IMR-90 (cell line): ENCODE data around the gene CYP11A1. TPM values are rescaled to one million over a fixed set of nuclear protein-coding genes. Genes with fewer than 3 reads are reported as not detected.

Source experiments
- ATAC-seq: fragments of 200-7000 bp; cut with Tn5 transposase; 2 replicates; pipeline ENCODE4 v1.9.1; 2020; ENCODE audit warnings: low read depth, mild to moderate bottlenecking, moderate library complexity
- BruUV-seq: library from RNA; stranded (reverse); fragments of 400-500 nt; replicated peaks from 2 replicates; lab custom pipeline; 2021; lab: Mats Ljungman, UMichigan
- CTCF ChIA-PET: fragments of 300-600 bp; formaldehyde crosslinking; extraction: SDS; loops from one replicate; lab custom pipeline; 2021; ENCODE audit warnings: antibody characterized with exemption; lab: Yijun Ruan, JAX
- POLR2A ChIA-PET: fragments of 300-600 bp; sonication (Branson Sonifier 250); formaldehyde crosslinking; loops from one replicate; lab custom pipeline; 2022; ENCODE audit warnings: antibody characterized with exemption; ENCODE audit not compliant: unreplicated experiment; lab: Charles Lee
- DNase-seq: peaks from one replicate; pipeline ENCODE4 v3.0.0; 2013
- H2AFZ ChIP-seq: replicated peaks from 2 replicates; pipeline ENCODE3; 2013; ENCODE audit warnings: low read length, mild to moderate bottlenecking; ENCODE audit not compliant: poor library complexity
- H2AK5ac ChIP-seq: 2 replicates; pipeline ENCODE4 v1.6.1; 2013; ENCODE audit warnings: low read depth, low read length, inconsistent platforms
- H2AK9ac ChIP-seq: replicated peaks from 2 replicates; pipeline ENCODE3; 2013; ENCODE audit warnings: mild to moderate bottlenecking, low read depth, low read length, moderate library complexity; ENCODE audit not compliant: poor library complexity
- H2BK120ac ChIP-seq: 2 replicates; pipeline ENCODE4 v1.6.1; 2013; ENCODE audit warnings: low read depth, low read length, inconsistent platforms
- H2BK15ac ChIP-seq: 3 replicates; pipeline ENCODE4 v1.6.1; 2013; ENCODE audit warnings: low read depth, low read length, inconsistent platforms
- H2BK20ac ChIP-seq: 2 replicates; pipeline ENCODE4 v1.6.1; 2013; ENCODE audit warnings: low read depth, mild to moderate bottlenecking, inconsistent platforms, low read length, moderate library complexity
- H2BK5ac ChIP-seq: 2 replicates; pipeline ENCODE4 v1.6.1; 2013; ENCODE audit warnings: mild to moderate bottlenecking, low read depth, low read length, inconsistent platforms; ENCODE audit not compliant: poor library complexity, severe bottlenecking
- H3K14ac ChIP-seq: replicated peaks from 2 replicates; pipeline ENCODE4 v1.6.1; 2013; ENCODE audit warnings: low read depth, low read length, inconsistent platforms
- H3K18ac ChIP-seq: 2 replicates; pipeline ENCODE4 v1.6.1; 2013; ENCODE audit warnings: low read depth, low read length, control low read depth
- H3K23ac ChIP-seq: 2 replicates; pipeline ENCODE4 v1.6.1; 2013; ENCODE audit warnings: low read depth, low read length, inconsistent platforms
- H3K27ac ChIP-seq: 2 replicates; pipeline ENCODE4 v1.5.1; 2013; ENCODE audit warnings: mild to moderate bottlenecking, control low read depth, low read length; ENCODE audit not compliant: insufficient read depth
- H3K27me3 ChIP-seq: 2 replicates; pipeline ENCODE4 v1.6.1; 2013; ENCODE audit warnings: low read length; ENCODE audit not compliant: control insufficient read depth, insufficient read depth
- H3K36me3 ChIP-seq: 2 replicates; pipeline ENCODE4 v1.6.1; 2013; ENCODE audit warnings: low read length, mixed read lengths; ENCODE audit not compliant: control insufficient read depth, insufficient read depth
- H3K4ac ChIP-seq: 2 replicates; pipeline ENCODE4 v1.6.1; 2013; ENCODE audit warnings: low read depth, low read length, inconsistent platforms
- H3K4me1 ChIP-seq: 2 replicates; pipeline ENCODE4 v1.6.1; 2013; ENCODE audit warnings: low read length, mixed read lengths; ENCODE audit not compliant: control insufficient read depth, insufficient read depth
- H3K4me2 ChIP-seq: 2 replicates; pipeline ENCODE4 v1.6.1; 2013; ENCODE audit warnings: low read depth, mild to moderate bottlenecking, control low read depth, low read length, moderate library complexity
- H3K4me3 ChIP-seq: 2 replicates; pipeline ENCODE4 v1.5.1; 2013; ENCODE audit warnings: low read depth, mild to moderate bottlenecking, control low read depth, low read length, moderate library complexity; ENCODE audit not compliant: insufficient read depth
- H3K56ac ChIP-seq: 2 replicates; pipeline ENCODE4 v1.6.1; 2013; ENCODE audit warnings: low read length, inconsistent platforms; ENCODE audit not compliant: insufficient read depth; ENCODE audit errors: extremely low read depth
- H3K79me1 ChIP-seq, 2 experiments: 2 replicates each; pipeline ENCODE4 v1.6.1; 2013; ENCODE audit warnings: low read length in 2 of 2, inconsistent platforms in 1 of 2, low read depth in 1 of 2
- H3K9ac ChIP-seq: 2 replicates; pipeline ENCODE4 v1.6.1; 2013; ENCODE audit warnings: low read depth, low read length, control low read depth
- H3K9me1 ChIP-seq: 2 replicates; pipeline ENCODE4 v1.6.1; 2013; ENCODE audit warnings: low read length, inconsistent platforms; ENCODE audit not compliant: insufficient read depth
- H3K9me3 ChIP-seq: 2 replicates; pipeline ENCODE4 v1.6.1; 2013; ENCODE audit warnings: low read length; ENCODE audit not compliant: control insufficient read depth, insufficient read depth
- H4K20me1 ChIP-seq: 2 replicates; pipeline ENCODE4 v1.6.1; 2013; ENCODE audit warnings: low read length, inconsistent platforms; ENCODE audit not compliant: insufficient read depth
- H4K5ac ChIP-seq: 2 replicates; pipeline ENCODE4 v1.6.1; 2013; ENCODE audit warnings: mild to moderate bottlenecking, low read depth, low read length, control low read depth
- H4K8ac ChIP-seq, 2 experiments: 2 replicates each; pipeline ENCODE4 v1.6.1; 2013; ENCODE audit warnings: low read depth in 2 of 2, low read length in 2 of 2, control low read depth in 1 of 2, inconsistent platforms in 1 of 2
- H4K91ac ChIP-seq: 2 replicates; pipeline ENCODE4 v1.6.1; 2013; ENCODE audit warnings: low read depth, low read length, inconsistent platforms; ENCODE audit not compliant: insufficient read depth
- RCOR1 ChIP-seq: IDR thresholded peaks from 2 replicates; pipeline ENCODE4 v1.6.1; 2012; ENCODE audit warnings: mild to moderate bottlenecking, low read length, improper control_type of control experiment; ENCODE audit not compliant: insufficient replicate concordance
- RFX5 ChIP-seq: IDR thresholded peaks from 2 replicates; pipeline ENCODE4 v1.8.0; 2012; ENCODE audit warnings: low read depth, mild to moderate bottlenecking, low read length, moderate library complexity
- WGBS, 2 experiments: methylation state at CpG; one replicate each; pipeline versions ENCODE4 v1.1.5 to v1.1.7; 2013; ENCODE audit warnings: missing lambda C conversion rate in 2 of 2; ENCODE audit not compliant: insufficient read length in 1 of 2; ENCODE audit errors: extremely low coverage in 2 of 2; 5-methylcytosine and 5-hydroxymethylcytosine counted together
- dilution Hi-C: fragments of 300-500 bp; cut with HindIII; formaldehyde crosslinking; loops from one replicate; pipeline ENCODE4 v1.14.3; 2018; ENCODE audit warnings: low sequenced_read_pairs; ENCODE audit not compliant: unreplicated experiment
- in situ Hi-C: fragments of 300-500 bp; cut with MboI; formaldehyde crosslinking; loops from 3 replicates; pipeline ENCODE4 v1.14.3; 2019; ENCODE audit warnings: low sequenced_read_pairs, inconsistent platforms, mixed read lengths
- intact Hi-C: fragments of 100-400 bp; cut with micrococcal nuclease; formaldehyde crosslinking; loops from 2 replicates; pipeline ENCODE4 v1.10.0; 2022
- polyA plus RNA-seq, 3 experiments: library from polyadenylated mRNA; depleted of rRNA; stranded (reverse); fragments of >200 nt; gene quantifications; 2 replicates each; pipeline ENCODE4 v1.2.3, GENCODE V29; 2012; ENCODE audit warnings: low replicate concordance in 1 of 3
- total RNA-seq: library from RNA; depleted of rRNA; stranded (reverse); fragments of >200 nt; gene quantifications from 2 replicates; pipeline ENCODE4 v1.2.3, GENCODE V29; 2012

Gene CYP11A1
- total and polyA plus RNA-seq, 2 of the 4 experiments (the other 2 are of a cell fraction): 0.18 to 0.50 TPM

- Histone ChIP-seq H3K4me3 (no peak overlapping the region), H2BK15ac (no peak overlapping the region), H2BK20ac (no peak overlapping the region), H3K56ac (no peak overlapping the region), H3K23ac (no peak overlapping the region), H2AFZ (no peak overlapping the region), H2AK5ac (no peak overlapping the region), H3K18ac (no peak overlapping the region), H3K9ac (no peak overlapping the region), H4K20me1 (no peaks in the 10 kb centered on the region), H2BK5ac (no peak overlapping the region), H3K27ac (no peak overlapping the region), H4K91ac (no peak overlapping the region), H3K9me1 (0 out of 2 replicates have a peak, but pooled peaks cover 5% of the 10 kb centered on the region), H3K27me3 (peaks cover 51% of the 10 kb centered on the region), H3K4me2 (no peak overlapping the region), H3K14ac (no peak overlapping the region), H2AK9ac (no peak overlapping the region), H2BK120ac (no peak overlapping the region), H3K36me3 (no peaks in the 10 kb centered on the region), H4K5ac (no peak overlapping the region), H3K79me1 (no peaks in the 10 kb centered on the region), H3K4ac (no peak overlapping the region), H3K9me3 (no peaks in the 10 kb centered on the region), H4K8ac (no peak overlapping the region), H3K4me1 (no peaks in the 10 kb centered on the region)
- BruUV-seq: no TSS peak
- TF ChIP-seq RFX5 (no peak), RCOR1 (no peak)
- ChIA-PET CTCF (no interaction called here), POLR2A (no interaction called here)
- ATAC-seq (no peak), DNase-seq (no peak)
- WGBS, 2 experiments: 78% methylated on average over 8 of the region's 10 CpGs; no CpG with 5 or more reads in 1 of the 2 experiments
- in situ Hi-C loops: no loop called here
- dilution Hi-C loops: no loop called here
- intact Hi-C loops: no loop called here
Observed at GRCh38 chr15:74332611-74333010, 34.8 kb downstream of the CYP11A1 start.
